Activated T-cell treated with anti-CD3 and anti-CD28 coated beads for 24 hours (primary cell): ENCODE results near the gene IFIT2.
"Not testable (repeated sequence)": the region's sequence is repeated elsewhere in the genome, so short reads cannot be mapped to it uniquely, and the experiment has no call there.

Experiments used
- DNase-seq: peaks from one replicate; pipeline ENCODE4 v3.0.0-alpha.2; 2020; ENCODE audit warnings: low read depth

Gene IFIT2

GRCh38 chr10:89342206-89342958 lies 40.5 kb downstream of the IFIT2 start:
- no peak for DNase-seq

DNA sequence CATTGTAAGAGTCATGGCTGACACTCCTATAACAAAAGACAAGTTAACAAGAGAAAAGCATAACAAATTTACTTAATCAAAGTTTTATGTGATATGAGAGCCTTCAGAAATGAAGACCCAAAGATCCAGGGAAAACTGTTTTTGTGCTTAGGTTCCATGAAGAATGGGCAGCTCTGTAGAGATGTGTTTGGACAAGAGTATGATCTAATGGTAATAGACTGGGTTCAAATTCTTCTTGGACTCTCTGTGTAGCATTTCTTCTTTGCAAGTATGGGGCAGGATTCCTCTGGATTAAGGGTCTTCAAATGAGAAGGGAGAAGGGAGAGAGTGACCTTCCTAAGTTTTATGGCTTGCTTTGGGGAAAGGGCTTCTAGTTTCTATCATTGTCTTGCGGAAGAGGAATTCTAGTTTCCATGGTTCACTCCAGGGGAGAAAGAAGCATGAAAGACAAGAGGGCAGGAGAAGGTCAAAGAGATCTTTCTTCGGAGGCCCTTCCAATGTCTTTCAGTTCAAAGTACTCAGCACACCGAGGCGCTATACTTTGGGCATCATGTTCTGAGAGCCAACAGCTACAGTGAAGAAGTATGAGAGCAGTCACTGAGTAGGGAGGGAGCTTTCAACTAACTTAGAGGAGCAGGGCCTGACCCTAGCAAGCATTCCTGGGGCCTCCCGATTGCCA lies 41.4 kb downstream of the IFIT2 start:
- no peak for DNase-seq

DNA sequence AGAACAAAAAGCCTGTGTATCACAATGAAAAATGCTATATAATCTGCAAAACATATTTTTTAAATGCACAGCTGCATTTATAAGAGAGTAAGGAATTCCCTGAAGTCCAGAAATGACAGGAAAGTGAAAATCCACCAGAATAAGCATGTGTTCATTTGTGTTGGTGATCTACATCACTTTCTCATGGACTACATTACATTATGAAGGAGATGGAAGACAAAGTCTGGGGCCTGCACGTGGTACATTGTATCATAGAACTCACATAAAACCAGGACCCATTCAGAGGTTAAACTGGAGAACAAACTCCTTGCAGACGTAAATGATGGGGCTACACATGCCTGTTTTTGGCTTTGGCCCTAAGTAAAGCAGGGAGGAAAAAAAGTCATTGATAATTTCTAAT lies 42.3 kb downstream of the IFIT2 start:
- DNase-seq: no peak

- no peak for DNase-seq
Observed at GRCh38 chr10:89345367-89346000, 43.6 kb downstream of the IFIT2 start.

DNA sequence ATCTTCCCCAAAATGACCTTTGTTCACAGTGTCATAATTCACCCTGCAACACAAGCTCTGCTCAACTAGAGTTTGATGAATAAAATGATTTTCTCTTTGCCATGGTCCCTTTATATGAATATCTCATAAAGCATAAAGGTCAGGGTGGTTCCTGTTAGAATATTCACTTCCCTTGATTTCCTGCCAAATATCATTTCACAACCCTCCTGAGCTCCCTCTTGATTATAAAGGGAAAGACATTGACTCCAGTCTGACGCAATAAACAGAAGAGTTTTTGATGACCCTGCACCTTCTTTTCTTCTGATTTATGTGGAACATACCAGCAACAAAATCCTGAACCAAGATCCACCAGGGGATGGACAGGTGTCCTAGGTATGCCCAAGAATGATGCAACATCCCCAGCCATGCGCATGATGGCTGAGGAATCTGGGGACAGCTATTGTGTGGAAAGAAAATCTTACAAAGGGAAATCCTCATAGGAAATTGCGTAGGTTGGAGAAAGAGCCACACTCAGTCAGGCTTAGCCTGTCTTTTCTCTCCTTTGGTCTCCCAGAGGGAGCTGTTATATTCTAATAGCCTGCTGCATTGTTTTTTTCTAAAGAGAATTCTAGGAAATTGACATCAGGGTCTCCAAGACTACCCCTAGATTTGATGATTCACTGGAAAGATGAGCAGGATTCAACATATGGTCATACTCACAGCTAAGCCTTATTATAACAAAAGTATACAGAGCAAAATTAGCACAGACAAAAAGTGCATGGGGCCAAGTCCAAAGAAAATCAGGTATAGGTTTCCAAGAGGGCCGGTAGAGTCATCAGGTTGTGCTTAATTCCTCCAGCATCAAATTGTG lies 44.8 kb downstream of the IFIT2 start:
- no peak for DNase-seq

GRCh38 chr10:89347701-89348457 lies 46.0 kb downstream of the IFIT2 start:
- DNase-seq: no peak

DNA sequence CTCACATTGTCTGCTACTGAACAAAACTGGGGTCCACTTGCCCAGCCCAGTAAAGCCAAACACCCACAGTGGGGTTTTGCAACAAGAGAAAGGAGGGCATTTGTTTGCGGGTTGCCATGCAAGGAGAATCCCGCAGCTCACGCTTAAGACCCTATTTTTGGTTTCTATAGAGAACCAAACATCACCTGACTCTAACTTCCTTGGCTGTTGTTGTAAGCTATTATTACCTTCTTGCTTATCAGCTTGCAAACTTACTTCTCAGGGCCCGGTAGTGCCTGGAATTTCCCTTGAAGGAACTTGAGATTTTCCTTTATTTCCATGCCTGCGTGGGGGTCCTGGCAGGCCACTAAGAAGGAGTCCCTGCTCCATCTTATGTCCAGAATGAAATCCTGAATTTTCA lies 46.6 kb downstream of the IFIT2 start:
- no peak for DNase-seq

GRCh38 chr10:89348975-89349374 lies 47.1 kb downstream of the IFIT2 start:
- DNase-seq: no peak

DNA sequence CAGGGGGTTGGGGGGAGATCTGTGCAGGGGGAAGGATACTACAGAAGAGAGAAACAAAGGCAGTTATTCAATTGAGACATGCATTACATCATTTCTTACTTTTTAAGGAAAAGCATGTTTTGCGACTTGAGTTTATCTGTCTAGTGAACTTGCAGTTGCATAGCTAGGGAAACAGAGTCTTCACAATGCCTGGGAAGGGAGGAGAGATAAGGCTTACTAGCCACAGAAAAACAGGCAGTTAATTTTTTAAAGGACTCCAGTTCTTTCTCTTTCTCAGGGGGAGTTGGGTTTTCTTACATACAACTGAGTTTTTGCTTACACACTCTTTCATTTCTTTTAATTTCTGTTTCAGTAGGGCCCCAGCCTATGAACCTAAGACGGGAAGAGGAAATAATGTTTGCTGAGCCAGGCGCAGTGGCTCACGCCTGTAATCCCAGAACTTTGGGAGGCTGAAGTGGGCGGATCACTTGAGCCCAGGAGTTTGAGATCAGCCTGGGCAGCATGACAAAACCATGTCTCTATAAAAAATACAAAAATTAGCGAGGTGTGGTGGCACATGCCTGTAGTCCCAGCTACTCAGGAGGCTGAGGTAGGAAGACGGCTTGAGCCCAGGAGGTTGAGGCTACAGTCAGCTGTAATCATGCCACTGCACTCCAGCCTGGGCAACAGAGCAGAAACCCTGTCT lies 48.9 kb downstream of the IFIT2 start:
- DNase-seq: not testable (repeated sequence)

DNA sequence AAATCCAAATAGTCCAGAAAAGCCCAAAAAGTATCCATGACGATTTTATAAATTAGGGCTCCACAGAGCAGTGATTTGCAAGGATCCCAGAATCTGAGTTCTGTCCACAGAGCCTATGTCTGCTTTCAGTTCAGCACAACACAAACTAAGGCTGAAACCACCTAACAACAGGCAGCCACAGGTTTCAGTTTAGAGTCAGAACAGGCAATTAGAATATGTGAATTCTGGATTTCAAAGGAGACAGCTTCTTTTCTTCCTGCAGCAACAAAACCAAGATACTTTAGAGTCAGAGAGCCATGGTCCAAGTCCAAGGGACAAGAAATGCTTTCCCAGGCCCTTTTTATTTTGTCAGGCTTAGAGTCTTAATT lies 49.5 kb downstream of the IFIT2 start:
- DNase-seq: no peak

DNA sequence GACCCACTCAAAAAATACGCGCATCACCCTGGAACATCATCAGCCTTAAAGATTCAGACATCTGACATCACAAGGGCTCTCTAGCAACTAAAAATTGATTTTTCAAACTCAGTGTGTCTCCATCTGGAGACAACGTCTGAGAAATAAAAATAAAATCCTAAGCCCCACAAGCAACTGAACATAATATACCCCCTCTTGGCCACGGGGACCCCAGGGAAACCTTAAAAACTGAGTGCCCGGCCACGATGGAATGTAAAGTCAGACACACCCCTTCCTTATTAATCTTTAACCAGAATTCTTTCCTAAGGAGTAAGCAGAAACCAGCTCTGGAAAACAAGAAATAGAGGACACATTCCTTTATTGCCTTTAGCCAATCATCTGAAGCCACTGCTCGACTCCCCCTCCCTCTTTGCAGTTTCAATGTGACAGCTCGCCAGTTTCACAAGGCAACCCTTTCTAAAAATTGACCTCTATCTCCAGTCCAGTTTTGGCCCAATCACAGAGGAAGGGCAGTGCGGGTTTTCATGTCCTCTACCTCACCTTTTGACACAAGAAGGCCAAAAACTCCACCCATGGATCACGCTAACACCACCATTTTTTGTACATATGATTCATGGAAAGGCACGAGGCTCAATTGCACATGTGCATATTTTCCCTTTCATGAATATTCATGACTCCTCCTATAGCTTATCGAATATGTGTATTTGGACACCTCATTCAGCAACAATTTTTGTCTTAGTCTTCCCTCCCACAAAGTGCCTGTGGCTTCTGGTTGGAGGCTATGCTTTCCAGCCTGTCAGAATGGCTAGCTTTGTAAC lies 50.1 kb downstream of the IFIT2 start:
- DNase-seq: no peak

DNA sequence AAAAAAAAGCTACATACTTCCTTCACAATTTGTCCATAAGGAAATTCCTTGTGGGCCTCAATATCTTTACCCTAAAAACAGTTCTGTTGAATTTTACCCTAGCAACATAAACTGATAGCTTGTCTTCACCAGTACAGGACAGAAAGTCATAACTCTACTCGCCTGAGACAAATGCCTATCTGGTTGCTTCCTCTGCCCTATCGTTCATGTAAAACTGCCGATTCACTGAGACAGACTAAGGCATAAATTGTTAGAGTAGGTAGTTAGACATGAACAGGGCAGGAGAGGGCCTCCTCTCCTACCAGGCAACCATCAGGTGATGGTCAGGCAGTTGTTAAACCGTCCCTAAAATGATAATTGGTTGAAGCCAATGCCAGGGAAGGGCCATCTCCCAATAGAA lies 51.0 kb downstream of the IFIT2 start:
- DNase-seq: no peak

DNA sequence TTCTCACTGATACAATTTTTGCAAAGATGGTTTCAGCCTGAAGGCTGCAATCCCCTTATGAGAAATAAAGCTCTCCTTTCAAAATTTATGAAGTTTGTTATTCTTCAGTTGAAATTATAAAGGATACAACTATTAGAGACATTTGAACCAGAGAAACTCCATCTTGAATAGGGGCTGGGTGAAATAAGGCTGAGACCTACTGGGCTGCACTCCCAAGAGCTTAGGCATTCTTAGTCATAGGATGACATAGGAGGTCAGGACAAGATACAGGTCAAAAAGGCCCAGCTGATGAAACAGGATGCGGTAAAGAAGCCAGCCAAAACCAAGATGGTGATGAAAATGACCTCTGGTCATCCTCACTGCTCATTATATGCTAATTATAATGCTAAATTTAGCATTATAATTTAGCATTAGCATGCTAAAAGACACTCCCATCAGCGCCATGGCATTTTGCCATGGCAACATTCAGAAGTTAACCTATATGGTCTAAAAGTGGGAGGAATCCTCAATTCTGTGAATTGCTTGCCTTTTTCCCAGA lies 53.6 kb downstream of the IFIT2 start:
- DNase-seq: no peak

DNA sequence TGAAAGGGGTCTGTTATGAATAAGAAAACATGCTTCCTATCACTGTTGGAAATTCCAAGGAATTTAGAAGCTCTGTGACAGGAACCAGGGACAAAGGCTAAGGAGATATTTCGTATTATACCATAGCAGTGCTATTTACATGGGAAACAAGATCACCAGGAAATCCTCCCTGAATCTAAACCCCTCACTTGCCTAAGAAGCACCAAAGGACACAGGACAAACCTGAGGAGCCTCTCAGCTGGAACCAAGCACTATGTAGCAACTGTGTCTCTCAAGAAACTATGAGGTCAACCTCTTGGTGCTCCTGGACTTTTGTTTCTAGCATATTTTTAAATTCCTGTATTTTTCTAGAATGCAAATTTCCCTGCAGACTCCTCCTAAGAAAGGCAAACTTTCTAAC lies 55.2 kb downstream of the IFIT2 start:
- DNase-seq: no peak

DNA sequence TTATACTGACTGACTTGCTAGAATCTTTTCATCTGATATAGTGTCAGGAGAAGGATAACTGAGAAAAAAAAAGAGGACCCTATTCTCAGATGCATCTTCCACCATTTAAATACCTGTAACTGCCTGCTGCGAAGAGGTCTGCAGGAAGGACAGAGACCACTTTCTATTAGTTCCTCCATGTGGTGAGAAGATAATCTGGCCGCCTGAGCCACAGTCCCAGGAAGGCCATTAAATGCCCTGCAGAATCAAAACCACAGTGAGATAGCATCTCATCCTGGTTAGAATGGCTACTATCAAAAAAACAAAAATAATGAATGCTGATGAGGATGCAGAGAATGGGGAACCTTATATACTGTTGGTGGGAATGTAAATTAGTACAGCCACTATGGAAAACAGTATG lies 56.1 kb downstream of the IFIT2 start:
- DNase-seq: no peak
